ENCODE results near the gene CEP131.

DNA sequence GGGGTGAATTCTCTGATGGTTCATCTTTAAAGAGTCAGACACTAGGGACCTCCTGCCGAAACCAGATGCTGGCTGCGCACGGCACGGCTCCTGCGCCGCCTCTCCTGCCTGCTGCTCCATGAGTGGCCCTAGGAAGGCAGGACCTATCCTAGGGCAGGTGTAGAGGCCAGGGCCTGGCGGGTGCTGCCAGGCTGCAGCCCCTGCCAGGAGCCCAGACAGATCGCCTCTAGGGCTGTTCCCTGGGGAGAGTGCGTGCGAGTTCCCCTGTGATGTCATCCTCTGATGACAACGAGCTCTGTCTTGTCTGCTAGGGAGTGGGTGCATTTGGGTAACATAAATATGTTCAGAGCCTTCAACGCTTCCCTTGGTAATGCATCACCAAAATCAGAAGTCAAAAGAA lies 48.5 kb upstream of the CEP131 start:
- TF ChIP-seq, protein P1, sequence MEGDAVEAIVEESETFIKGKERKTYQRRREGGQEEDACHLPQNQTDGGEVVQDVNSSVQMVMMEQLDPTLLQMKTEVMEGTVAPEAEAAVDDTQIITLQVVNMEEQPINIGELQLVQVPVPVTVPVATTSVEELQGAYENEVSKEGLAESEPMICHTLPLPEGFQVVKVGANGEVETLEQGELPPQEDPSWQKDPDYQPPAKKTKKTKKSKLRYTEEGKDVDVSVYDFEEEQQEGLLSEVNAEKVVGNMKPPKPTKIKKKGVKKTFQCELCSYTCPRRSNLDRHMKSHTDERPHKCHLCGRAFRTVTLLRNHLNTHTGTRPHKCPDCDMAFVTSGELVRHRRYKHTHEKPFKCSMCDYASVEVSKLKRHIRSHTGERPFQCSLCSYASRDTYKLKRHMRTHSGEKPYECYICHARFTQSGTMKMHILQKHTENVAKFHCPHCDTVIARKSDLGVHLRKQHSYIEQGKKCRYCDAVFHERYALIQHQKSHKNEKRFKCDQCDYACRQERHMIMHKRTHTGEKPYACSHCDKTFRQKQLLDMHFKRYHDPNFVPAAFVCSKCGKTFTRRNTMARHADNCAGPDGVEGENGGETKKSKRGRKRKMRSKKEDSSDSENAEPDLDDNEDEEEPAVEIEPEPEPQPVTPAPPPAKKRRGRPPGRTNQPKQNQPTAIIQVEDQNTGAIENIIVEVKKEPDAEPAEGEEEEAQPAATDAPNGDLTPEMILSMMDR (conservative IDR thresholded peaks at IDR 0.05 in 1 of 2, IDR thresholded peaks at IDR 0.05 in 1 of 2; ENCODE audit: extremely low read depth in 1 of 2, insufficient read depth in 1 of 2, low read depth in 1 of 2, low read length in 2 of 2), result no peak
- TF ChIP-seq EZH2 (IDR thresholded peaks at IDR 0.05; ENCODE audit: borderline replicate concordance, low read length), result no peak

Data from mammary epithelial cell (primary cell).